AG04449 (cell line): ENCODE data around the gene RTL10.

Experiments
- CTCF ChIA-PET: fragments of 350-600 bp; formaldehyde crosslinking; extraction: SDS; loops from one replicate; lab custom pipeline; 2021; ENCODE audit warnings: antibody characterized with exemption; lab: Yijun Ruan, JAX
- POLR2A ChIA-PET: fragments of 400-600, 350-600 bp; formaldehyde crosslinking; extraction: SDS; loops from one replicate; lab custom pipeline; 2020; ENCODE audit warnings: antibody characterized with exemption, inconsistent platforms; lab: Yijun Ruan, JAX
- DNase-seq: peaks from one replicate; pipeline ENCODE4 v3.0.0-alpha.2; 2010; ENCODE audit warnings: low read depth, low spot score
- H3K4me3 ChIP-seq: 2 replicates; pipeline ENCODE4 v1.5.1; 2011; ENCODE audit warnings: low read depth, mild to moderate bottlenecking, control low read depth, low read length
- CTCF ChIP-seq: IDR thresholded peaks from one replicate; pipeline ENCODE4 v1.5.1; 2011; ENCODE audit warnings: mild to moderate bottlenecking, moderate library complexity, low read length, control low read depth, inconsistent platforms; ENCODE audit not compliant: insufficient read depth; ENCODE audit errors: missing control alignments

RTL10 gene

GRCh38 chr22:19862619-19863246 lies 8.1 kb upstream of the RTL10 start:
- CTCF ChIA-PET: interaction anchor here (0.6 kb wide), 1 partner anchor 86 kb away, joined by 3 read pairs; no protein-coding TSS in a partner anchor
- H3K4me3 ChIP-seq: no peak overlapping the region
- TF ChIP-seq CTCF: no peak
- POLR2A ChIA-PET: no interaction called here
- no peak for DNase-seq

DNA sequence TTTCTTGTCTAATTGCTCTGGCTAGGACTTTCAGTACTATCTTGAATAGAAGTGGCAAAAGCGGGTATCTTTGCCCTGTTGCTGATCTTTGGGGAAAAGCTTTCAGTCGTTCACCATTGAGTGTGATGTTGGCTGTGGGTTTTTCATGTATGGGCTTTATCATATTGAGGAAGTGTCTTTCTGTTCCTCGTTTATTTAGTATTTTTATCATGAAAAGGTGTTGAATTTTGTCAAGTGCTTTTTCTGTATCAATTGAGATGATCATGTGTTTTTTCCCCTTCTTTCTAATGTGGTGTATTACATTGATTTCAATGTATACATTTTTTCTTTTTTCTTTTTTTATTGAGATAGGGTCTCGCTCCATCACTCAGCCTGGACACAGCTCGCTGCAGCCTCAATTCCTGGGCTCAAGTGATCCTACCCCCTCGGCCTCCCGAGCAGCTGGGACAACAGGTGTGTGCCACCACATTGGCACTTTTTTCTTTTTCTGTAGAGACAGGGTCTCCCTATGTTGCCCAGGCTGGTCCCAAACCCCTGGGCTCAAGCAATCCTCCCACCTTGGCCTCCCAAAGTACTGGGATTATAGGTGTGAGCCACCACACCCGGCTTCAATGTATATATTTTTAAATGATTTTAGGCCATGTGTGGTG lies 5.3 kb upstream of the RTL10 start:
- ChIA-PET CTCF (no interaction called here), POLR2A (no interaction called here)
- no peak for TF ChIP-seq CTCF
- DNase-seq: no peak
- H3K4me3 ChIP-seq: no peak overlapping the region

DNA sequence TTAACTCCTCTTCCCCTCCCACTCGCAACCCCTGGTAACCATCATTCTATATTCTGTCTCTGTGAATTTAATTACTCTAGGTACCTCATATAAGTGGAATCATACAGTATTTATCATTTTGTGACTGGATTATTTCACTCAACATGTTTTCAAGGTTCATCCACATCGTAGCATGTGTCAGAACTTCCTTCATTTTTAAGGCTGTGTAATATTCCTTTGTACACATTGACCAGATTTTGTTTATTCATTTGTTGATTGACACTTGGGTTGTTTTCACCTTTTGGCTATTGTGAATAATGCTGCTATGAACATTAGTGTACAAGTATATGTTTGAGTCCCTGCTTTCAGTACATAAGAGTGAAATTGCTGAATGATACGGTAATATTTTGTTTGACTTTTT lies 2.7 kb upstream of the RTL10 start:
- no peak for TF ChIP-seq CTCF
- DNase-seq: no peak
- CTCF ChIA-PET: no interaction called here
- POLR2A ChIA-PET: no interaction called here
- H3K4me3 ChIP-seq: no peak overlapping the region

GRCh38 chr22:19855504-19856409 lies 1.1 kb upstream of the RTL10 start:
- DNase-seq: no peak
- no peak for TF ChIP-seq CTCF
- POLR2A ChIA-PET: interaction anchor here (0.6 to 1.9 kb wide), 4 partner anchors 8 to 126 kb away, joined by 3 to 5 read pairs (median 4); no protein-coding TSS in a partner anchor
- peak overlapping the region; percentile 82 for H3K4me3 ChIP-seq
- CTCF ChIA-PET: interaction anchor here (0.8 to 2.1 kb wide), 3 partner anchors 10 to 125 kb away, joined by 3 to 10 read pairs (median 4); no protein-coding TSS in a partner anchor

- H3K4me3 ChIP-seq: peak overlapping the region; percentile 82
- ChIA-PET CTCF (interaction anchor here (0.9 to 1.5 kb wide), 3 partner anchors 12 to 124 kb away, joined by 3 to 6 read pairs (median 6); no protein-coding TSS in a partner anchor), POLR2A (interaction anchor here (0.9 to 1.9 kb wide), 3 partner anchors 9 to 24 kb away, joined by 3 to 5 read pairs (median 4); no protein-coding TSS in a partner anchor)
- no peak for TF ChIP-seq CTCF
- DNase-seq: no peak
Observed at GRCh38 chr22:19853879-19854777, 546 bp downstream of the RTL10 start.
